Astrocyte (in vitro differentiated cells and primary cell): ENCODE results near the gene CD34.
"Not testable (repeated sequence)": the region's sequence is repeated elsewhere in the genome, so short reads cannot be mapped to it uniquely, and the experiment has no call there.

Experiments
- EZH2 ChIP-seq: IDR thresholded peaks from 2 replicates; pipeline ENCODE4 v1.6.1; 2012; ENCODE audit warnings: mild to moderate bottlenecking, low read length, inconsistent platforms; ENCODE audit not compliant: insufficient read depth
- TF ChIP-seq, protein P1 (sequence below): IDR thresholded peaks from 2 replicates; pipeline ENCODE4 v1.5.1; 2011; ENCODE audit warnings: low read depth, mild to moderate bottlenecking, inconsistent platforms, low read length, moderate library complexity; ENCODE audit not compliant: insufficient read depth

DNA sequence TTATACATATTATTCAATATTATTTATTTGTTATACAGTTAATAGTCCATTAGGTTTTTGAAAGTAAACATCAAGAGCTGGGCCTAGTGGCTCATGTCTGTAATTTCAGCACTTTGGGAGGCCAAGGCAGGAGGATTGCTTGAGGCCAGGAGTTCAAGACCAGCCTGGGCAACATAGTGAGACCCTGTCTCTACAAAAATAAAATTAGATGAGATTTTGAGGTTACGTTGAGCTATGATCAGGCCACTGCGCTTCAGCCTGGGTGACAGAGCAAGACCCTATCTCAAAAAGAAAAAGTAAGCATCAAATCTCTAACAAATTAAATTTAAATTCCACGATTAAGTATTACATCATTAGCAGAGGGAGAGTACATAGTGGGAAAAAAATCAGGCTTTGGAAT, 15.0 kb upstream of the CD34 start:
- TF ChIP-seq, protein P1, sequence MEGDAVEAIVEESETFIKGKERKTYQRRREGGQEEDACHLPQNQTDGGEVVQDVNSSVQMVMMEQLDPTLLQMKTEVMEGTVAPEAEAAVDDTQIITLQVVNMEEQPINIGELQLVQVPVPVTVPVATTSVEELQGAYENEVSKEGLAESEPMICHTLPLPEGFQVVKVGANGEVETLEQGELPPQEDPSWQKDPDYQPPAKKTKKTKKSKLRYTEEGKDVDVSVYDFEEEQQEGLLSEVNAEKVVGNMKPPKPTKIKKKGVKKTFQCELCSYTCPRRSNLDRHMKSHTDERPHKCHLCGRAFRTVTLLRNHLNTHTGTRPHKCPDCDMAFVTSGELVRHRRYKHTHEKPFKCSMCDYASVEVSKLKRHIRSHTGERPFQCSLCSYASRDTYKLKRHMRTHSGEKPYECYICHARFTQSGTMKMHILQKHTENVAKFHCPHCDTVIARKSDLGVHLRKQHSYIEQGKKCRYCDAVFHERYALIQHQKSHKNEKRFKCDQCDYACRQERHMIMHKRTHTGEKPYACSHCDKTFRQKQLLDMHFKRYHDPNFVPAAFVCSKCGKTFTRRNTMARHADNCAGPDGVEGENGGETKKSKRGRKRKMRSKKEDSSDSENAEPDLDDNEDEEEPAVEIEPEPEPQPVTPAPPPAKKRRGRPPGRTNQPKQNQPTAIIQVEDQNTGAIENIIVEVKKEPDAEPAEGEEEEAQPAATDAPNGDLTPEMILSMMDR: not testable (repeated sequence)
- not testable (repeated sequence) for TF ChIP-seq EZH2
